HepG2 (cell line): ENCODE measurements around the gene CD19. TPM values are rescaled to one million over a fixed set of nuclear protein-coding genes. Genes with fewer than 3 reads are reported as not detected.

Experiments
- FOXP1 ChIP-seq, 2 experiments: fragments of 450-650 bp in 1 of 2; IDR thresholded peaks; 2 replicates each; pipeline ENCODE4 v1.6.1; 2017 to 2018; ENCODE audit warnings: antibody characterized with exemption in 1 of 2
- GATAD2A ChIP-seq: IDR thresholded peaks from 2 replicates; pipeline ENCODE4 v1.6.1; 2016
- HNRNPK ChIP-seq: fragments of 200-400 bp; formaldehyde crosslinking; IDR thresholded peaks from 2 replicates; pipeline ENCODE4 v1.6.1; 2018; ENCODE audit warnings: low read length, low read depth, moderate library complexity, mild to moderate bottlenecking; ENCODE audit not compliant: poor library complexity, severe bottlenecking
- KDM3A ChIP-seq: IDR thresholded peaks from 2 replicates; pipeline ENCODE4 v1.6.1; 2018; ENCODE audit warnings: low read depth, missing compliant biosample characterization
- KDM5B ChIP-seq: sonication (generic); formaldehyde crosslinking; IDR thresholded peaks from 2 replicates; pipeline ENCODE4 v1.4.0; 2020; ENCODE audit warnings: missing genetic modification reagents, mild to moderate bottlenecking, borderline replicate concordance
- MEF2D ChIP-seq: sonication (generic); formaldehyde crosslinking; IDR thresholded peaks from 2 replicates; pipeline ENCODE4 v1.5.1; 2020; ENCODE audit warnings: mild to moderate bottlenecking, missing genetic modification reagents
- MIER2 ChIP-seq: IDR thresholded peaks from 2 replicates; pipeline ENCODE4 v1.6.1; 2016; ENCODE audit warnings: missing biosample characterization, missing genetic modification reagents
- ONECUT2 ChIP-seq: sonication (generic); formaldehyde crosslinking; IDR thresholded peaks from 2 replicates; pipeline ENCODE4 v1.4.0; 2020; ENCODE audit warnings: missing genetic modification reagents
- RBM22 ChIP-seq: fragments of 200-400 bp; formaldehyde crosslinking; optimal IDR thresholded peaks from 2 replicates; pipeline ENCODE3; 2017; ENCODE audit warnings: mild to moderate bottlenecking, low read length, moderate library complexity
- SALL1 ChIP-seq: sonication (generic); formaldehyde crosslinking; IDR thresholded peaks from 2 replicates; pipeline ENCODE4 v1.8.0; 2022; ENCODE audit warnings: mild to moderate bottlenecking, missing genetic modification reagents
- ZBTB38 ChIP-seq: sonication (generic); formaldehyde crosslinking; IDR thresholded peaks from 2 replicates; pipeline ENCODE4 v1.5.1; 2020; ENCODE audit warnings: mild to moderate bottlenecking, missing genetic modification reagents
- ZNF343 ChIP-seq: sonication (generic); formaldehyde crosslinking; IDR thresholded peaks from 2 replicates; pipeline ENCODE4 v1.4.0; 2020; ENCODE audit warnings: mild to moderate bottlenecking, missing genetic modification reagents
- ZNF546 ChIP-seq: sonication (generic); formaldehyde crosslinking; conservative IDR thresholded peaks from 2 replicates; pipeline ENCODE4 v1.8.1; 2023; ENCODE audit warnings: mild to moderate bottlenecking, missing genetic modification reagents
- ZNF550 ChIP-seq: sonication (generic); formaldehyde crosslinking; IDR thresholded peaks from 2 replicates; pipeline ENCODE4 v1.4.0; 2020; ENCODE audit warnings: mild to moderate bottlenecking, missing genetic modification reagents, borderline replicate concordance
- ZNF644 ChIP-seq: IDR thresholded peaks from 2 replicates; pipeline ENCODE4 v1.6.1; 2016; ENCODE audit warnings: low read depth
- ZNF878 ChIP-seq: sonication (generic); formaldehyde crosslinking; IDR thresholded peaks from 2 replicates; pipeline ENCODE4 v1.8.1; 2023; ENCODE audit warnings: mild to moderate bottlenecking, missing genetic modification reagents, moderate library complexity
- ZNF891 ChIP-seq: sonication (generic); formaldehyde crosslinking; IDR thresholded peaks from 2 replicates; pipeline ENCODE4 v1.5.0; 2020; ENCODE audit warnings: mild to moderate bottlenecking, missing genetic modification reagents
- polyA plus RNA-seq, 8 experiments: library from polyadenylated mRNA; depleted of rRNA in 3 of 8; stranded (reverse) in 7 of 8; unstranded in 1 of 8; fragments of >200 nt; fragmentation: Illumina TruSeq in 4 of 8; extraction: Trizol in 4 of 8; gene quantifications; 2 replicates each; pipeline versions ENCODE4 v1.2.1 to v1.2.3, GENCODE V29; 2011 to 2016; ENCODE audit warnings: low read depth in 4 of 8, missing spikeins in 1 of 8, mixed read lengths in 1 of 8; ENCODE audit not compliant: insufficient read depth in 1 of 8
- total RNA-seq, 5 experiments: library from RNA; depleted of rRNA; stranded (reverse); fragments of >200 nt; fragmentation: Illumina TruSeq; extraction: Trizol; gene quantifications; 2 replicates each; pipeline ENCODE4 v1.2.3, GENCODE V29; 2016; ENCODE audit warnings: low read depth in 1 of 5
- TF ChIP-seq, protein P1 (sequence below): IDR thresholded peaks from 2 replicates; pipeline ENCODE4 v1.6.1; 2016; ENCODE audit warnings: missing biosample characterization, missing genetic modification reagents, low read depth
- TF ChIP-seq, protein P2 (sequence below): sonication (generic); formaldehyde crosslinking; IDR thresholded peaks from 2 replicates; pipeline ENCODE4 v1.5.0; 2020; ENCODE audit warnings: missing genetic modification reagents, mild to moderate bottlenecking, borderline replicate concordance
- TF ChIP-seq, protein P3 (sequence below): sonication (generic); formaldehyde crosslinking; conservative IDR thresholded peaks from 2 replicates; pipeline ENCODE4 v1.4.0; 2020; ENCODE audit warnings: mild to moderate bottlenecking, missing genetic modification reagents, moderate library complexity
- TF ChIP-seq, protein P4 (sequence below): sonication (generic); formaldehyde crosslinking; IDR thresholded peaks from 2 replicates; pipeline ENCODE4 v1.9.0; 2022; ENCODE audit warnings: low read depth, missing genetic modification reagents

Gene CD19
- total and polyA plus RNA-seq, 2 of the 13 experiments (the other 11 are each of a cell fraction or from before 2014, with no cell fraction given) = 0.55 to 1.1 TPM

DNA sequence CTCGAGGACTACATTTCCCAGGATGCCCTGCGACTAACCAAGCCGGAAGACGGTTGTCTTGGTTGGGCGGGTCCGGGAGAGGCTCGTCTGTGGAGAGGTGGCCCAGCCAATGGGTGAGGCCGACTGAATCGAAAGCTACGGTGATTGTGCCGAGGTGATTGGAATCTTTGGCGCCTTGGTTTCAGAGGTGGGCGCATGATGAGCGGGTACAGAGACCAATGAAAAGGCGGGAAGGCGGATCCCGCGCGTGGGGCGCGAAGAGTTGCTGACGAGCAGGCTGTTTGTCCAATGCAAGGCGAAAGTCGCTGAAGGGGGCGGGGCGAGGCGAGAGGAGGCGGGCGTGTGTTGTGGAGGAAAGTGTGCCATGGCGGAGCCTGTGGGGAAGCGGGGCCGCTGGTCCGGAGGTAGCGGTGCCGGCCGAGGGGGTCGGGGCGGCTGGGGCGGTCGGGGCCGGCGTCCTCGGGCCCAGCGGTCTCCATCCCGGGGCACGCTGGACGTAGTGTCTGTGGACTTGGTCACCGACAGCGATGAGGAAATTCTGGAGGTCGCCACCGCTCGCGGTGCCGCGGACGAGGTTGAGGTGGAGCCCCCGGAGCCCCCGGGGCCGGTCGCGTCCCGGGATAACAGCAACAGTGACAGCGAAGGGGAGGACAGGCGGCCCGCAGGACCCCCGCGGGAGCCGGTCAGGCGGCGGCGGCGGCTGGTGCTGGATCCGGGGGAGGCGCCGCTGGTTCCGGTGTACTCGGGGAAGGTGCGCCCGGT, 19.1 kb downstream of the CD19 start, which contains the start of gene NFATC2IP (continued):
- TF ChIP-seq ZNF546 (CRISPR knock-in tag) (no peak), FOXP1 (IDR thresholded peaks at IDR 0.05) (no peak), FOXP1 (CRISPR knock-in tag; IDR thresholded peaks at IDR 0.05) (no peak), ZNF644 (CRISPR knock-in tag) (no peak), KDM5B (CRISPR knock-in tag) (peak; percentile 40), ZBTB38 (CRISPR knock-in tag) (no peak), HNRNPK (peak; percentile 93), ZNF878 (CRISPR knock-in tag) (0 out of 2 replicates have a peak, but pooled peaks have one; percentile 58), MEF2D (no peak), ZNF343 (peak; percentile 95; the same call in 1 of the 2 replicates), RBM22 (no peak), ONECUT2 (CRISPR knock-in tag) (no peak), ZNF891 (CRISPR knock-in tag) (peak; percentile 87; the same call in 1 of the 2 replicates), KDM3A (CRISPR knock-in tag) (peak; percentile 20), GATAD2A (CRISPR knock-in tag) (peak; percentile 35; the same call in 1 of the 2 replicates), SALL1 (CRISPR knock-in tag) (peak; percentile 75), MIER2 (CRISPR knock-in tag) (no peak), ZNF550 (CRISPR knock-in tag) (no peak)
- TF ChIP-seq, protein P1, sequence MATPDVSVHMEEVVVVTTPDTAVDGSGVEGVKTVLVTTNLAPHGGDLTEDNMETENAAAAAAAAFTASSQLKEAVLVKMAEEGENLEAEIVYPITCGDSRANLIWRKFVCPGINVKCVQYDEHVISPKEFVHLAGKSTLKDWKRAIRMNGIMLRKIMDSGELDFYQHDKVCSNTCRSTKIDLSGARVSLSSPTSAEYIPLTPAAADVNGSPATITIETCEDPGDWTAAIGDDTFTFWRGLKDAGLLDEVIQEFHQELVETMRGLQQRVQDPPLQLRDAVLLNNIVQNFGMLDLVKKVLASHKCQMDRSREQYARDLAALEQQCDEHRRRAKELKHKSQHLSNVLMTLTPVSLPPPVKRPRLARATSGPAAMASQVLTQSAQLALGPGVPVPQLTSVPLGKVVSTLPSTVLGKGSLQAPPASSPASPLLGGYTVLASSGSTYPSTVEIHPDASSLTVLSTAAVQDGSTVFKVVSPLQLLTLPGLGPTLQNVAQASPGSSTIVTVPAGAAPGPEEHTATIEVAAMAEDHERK = no peak
- TF ChIP-seq, protein P2, sequence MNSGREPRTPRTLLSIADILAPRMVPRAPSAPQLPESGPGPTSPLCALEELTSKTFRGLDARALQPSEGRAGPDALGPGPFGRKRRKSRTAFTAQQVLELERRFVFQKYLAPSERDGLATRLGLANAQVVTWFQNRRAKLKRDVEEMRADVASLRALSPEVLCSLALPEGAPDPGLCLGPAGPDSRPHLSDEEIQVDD = no peak
- TF ChIP-seq, protein P3, sequence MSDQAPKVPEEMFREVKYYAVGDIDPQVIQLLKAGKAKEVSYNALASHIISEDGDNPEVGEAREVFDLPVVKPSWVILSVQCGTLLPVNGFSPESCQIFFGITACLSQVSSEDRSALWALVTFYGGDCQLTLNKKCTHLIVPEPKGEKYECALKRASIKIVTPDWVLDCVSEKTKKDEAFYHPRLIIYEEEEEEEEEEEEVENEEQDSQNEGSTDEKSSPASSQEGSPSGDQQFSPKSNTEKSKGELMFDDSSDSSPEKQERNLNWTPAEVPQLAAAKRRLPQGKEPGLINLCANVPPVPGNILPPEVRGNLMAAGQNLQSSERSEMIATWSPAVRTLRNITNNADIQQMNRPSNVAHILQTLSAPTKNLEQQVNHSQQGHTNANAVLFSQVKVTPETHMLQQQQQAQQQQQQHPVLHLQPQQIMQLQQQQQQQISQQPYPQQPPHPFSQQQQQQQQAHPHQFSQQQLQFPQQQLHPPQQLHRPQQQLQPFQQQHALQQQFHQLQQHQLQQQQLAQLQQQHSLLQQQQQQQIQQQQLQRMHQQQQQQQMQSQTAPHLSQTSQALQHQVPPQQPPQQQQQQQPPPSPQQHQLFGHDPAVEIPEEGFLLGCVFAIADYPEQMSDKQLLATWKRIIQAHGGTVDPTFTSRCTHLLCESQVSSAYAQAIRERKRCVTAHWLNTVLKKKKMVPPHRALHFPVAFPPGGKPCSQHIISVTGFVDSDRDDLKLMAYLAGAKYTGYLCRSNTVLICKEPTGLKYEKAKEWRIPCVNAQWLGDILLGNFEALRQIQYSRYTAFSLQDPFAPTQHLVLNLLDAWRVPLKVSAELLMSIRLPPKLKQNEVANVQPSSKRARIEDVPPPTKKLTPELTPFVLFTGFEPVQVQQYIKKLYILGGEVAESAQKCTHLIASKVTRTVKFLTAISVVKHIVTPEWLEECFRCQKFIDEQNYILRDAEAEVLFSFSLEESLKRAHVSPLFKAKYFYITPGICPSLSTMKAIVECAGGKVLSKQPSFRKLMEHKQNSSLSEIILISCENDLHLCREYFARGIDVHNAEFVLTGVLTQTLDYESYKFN (CRISPR knock-in tag) = peak; percentile 46
- TF ChIP-seq, protein P4, sequence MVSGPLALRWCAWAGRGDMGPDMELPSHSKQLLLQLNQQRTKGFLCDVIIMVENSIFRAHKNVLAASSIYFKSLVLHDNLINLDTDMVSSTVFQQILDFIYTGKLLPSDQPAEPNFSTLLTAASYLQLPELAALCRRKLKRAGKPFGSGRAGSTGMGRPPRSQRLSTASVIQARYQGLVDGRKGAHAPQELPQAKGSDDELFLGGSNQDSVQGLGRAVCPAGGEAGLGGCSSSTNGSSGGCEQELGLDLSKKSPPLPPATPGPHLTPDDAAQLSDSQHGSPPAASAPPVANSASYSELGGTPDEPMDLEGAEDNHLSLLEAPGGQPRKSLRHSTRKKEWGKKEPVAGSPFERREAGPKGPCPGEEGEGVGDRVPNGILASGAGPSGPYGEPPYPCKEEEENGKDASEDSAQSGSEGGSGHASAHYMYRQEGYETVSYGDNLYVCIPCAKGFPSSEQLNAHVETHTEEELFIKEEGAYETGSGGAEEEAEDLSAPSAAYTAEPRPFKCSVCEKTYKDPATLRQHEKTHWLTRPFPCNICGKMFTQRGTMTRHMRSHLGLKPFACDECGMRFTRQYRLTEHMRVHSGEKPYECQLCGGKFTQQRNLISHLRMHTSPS (CRISPR knock-in tag) = no peak
